HCT116 (cell line): ENCODE data around the gene MLLT3. TPM values are rescaled to one million over a fixed set of nuclear protein-coding genes. Genes with fewer than 3 reads are reported as not detected.

ENCODE experiments used
- ATAC-seq: fragments of 200-7000 bp; cut with Tn5 transposase; 2 replicates; pipeline ENCODE4 v1.9.1; 2020; ENCODE audit warnings: mild to moderate bottlenecking, moderate library complexity
- BruUV-seq: library from RNA; stranded (reverse); fragments of 400-500 nt; replicated peaks from 2 replicates; lab custom pipeline; 2021; lab: Mats Ljungman, UMichigan
- CTCF ChIA-PET: fragments of 300-600 bp; sonication (Branson Sonifier 250); formaldehyde crosslinking; loops from one replicate; lab custom pipeline; 2021; ENCODE audit warnings: antibody characterized with exemption; lab: Charles Lee
- POLR2A ChIA-PET: fragments of 300-600, 350-600 bp; sonication (Branson Sonifier 250); formaldehyde crosslinking; loops from one replicate; lab custom pipeline; 2021; ENCODE audit warnings: antibody characterized with exemption; lab: Charles Lee
- RAD21 ChIA-PET, 2 experiments: fragments of 300-600 bp; sonication (Branson Sonifier 250); formaldehyde crosslinking; loops; one replicate each; lab custom pipeline; 2023; ENCODE audit warnings: low total read pairs in 2 of 2; ENCODE audit not compliant: uncharacterized antibody in 2 of 2, unreplicated experiment in 2 of 2, low non-redundant PET in 1 of 2; lab: Charles Lee
- DNase-seq: peaks from one replicate; pipeline ENCODE4 v3.0.0-alpha.2; 2010; ENCODE audit warnings: low read depth, low spot score
- H2AFZ ChIP-seq: fragments of 200-600 bp; shearing (Covaris generic), sonication (generic); 2 replicates; pipeline ENCODE4 v1.6.1; 2017; ENCODE audit warnings: low read depth, mixed run types, mixed read lengths, antibody characterized with exemption, low read length; ENCODE audit not compliant: poor library complexity, severe bottlenecking
- H3K27ac ChIP-seq: 2 replicates; pipeline ENCODE4 v1.5.1; 2012; ENCODE audit warnings: low read depth, low read length
- H3K27me3 ChIP-seq: fragments of 200-600 bp; sonication (generic); 2 replicates; pipeline ENCODE4 v1.6.1; 2016; ENCODE audit warnings: mixed run types, low read length, mixed read lengths; ENCODE audit not compliant: insufficient read depth
- H3K36me3 ChIP-seq, 2 experiments: fragments of 200-500 bp in 1 of 2; fragments of 200-600 bp in 1 of 2; sonication (Bioruptor generic) in 1 of 2; sonication (generic) in 1 of 2; 2 replicates each; pipeline versions ENCODE4 v1.5.1 to v1.6.1; 2014 to 2016; ENCODE audit warnings: low read length in 2 of 2, inconsistent platforms in 1 of 2, mixed read lengths in 1 of 2, mixed run types in 1 of 2; ENCODE audit not compliant: insufficient read depth in 2 of 2, control insufficient read depth in 1 of 2
- H3K4me1 ChIP-seq, 2 experiments: fragments of 200-600 bp in 1 of 2; sonication (generic) in 1 of 2; 2 replicates each; pipeline versions ENCODE4 v1.5.1 to v1.6.1; 2012 to 2017; ENCODE audit warnings: low read length in 2 of 2, inconsistent platforms in 1 of 2, mild to moderate bottlenecking in 1 of 2, mixed read lengths in 1 of 2, mixed run types in 1 of 2, moderate library complexity in 1 of 2; ENCODE audit not compliant: insufficient read depth in 2 of 2, control insufficient read depth in 1 of 2
- H3K4me2 ChIP-seq: fragments of 200-600 bp; sonication (generic); 2 replicates; pipeline ENCODE4 v1.6.1; 2017; ENCODE audit warnings: mixed run types, low read length, mixed read lengths
- H3K4me3 ChIP-seq, 2 experiments: fragments of 200-600 bp in 1 of 2; sonication (generic) in 1 of 2; replicated peaks in 1 of 2; 2 replicates each; pipeline ENCODE4 v1.5.1; 2011 to 2016; ENCODE audit warnings: low read length in 2 of 2, control low read depth in 1 of 2, low read depth in 1 of 2, mild to moderate bottlenecking in 1 of 2, mixed read lengths in 1 of 2, mixed run types in 1 of 2
- H3K79me2 ChIP-seq: fragments of 200-600 bp; sonication (generic); 2 replicates; pipeline ENCODE4 v1.6.1; 2017; ENCODE audit warnings: mild to moderate bottlenecking, mixed run types, low read length, moderate library complexity, mixed read lengths; ENCODE audit not compliant: insufficient read depth
- H3K9ac ChIP-seq: fragments of 200-600 bp; sonication (generic); 2 replicates; pipeline ENCODE4 v1.6.1; 2016; ENCODE audit warnings: low read length, mixed read lengths
- H3K9me2 ChIP-seq: fragments of 200-600 bp; sonication (generic), shearing (Covaris generic); 2 replicates; pipeline ENCODE4 v1.6.1; 2017; ENCODE audit warnings: mixed run types, mild to moderate bottlenecking, moderate library complexity; ENCODE audit not compliant: insufficient read depth
- H3K9me3 ChIP-seq, 2 experiments: fragments of 200-500 bp in 1 of 2; fragments of 200-600 bp in 1 of 2; sonication (Bioruptor generic) in 1 of 2; sonication (generic) in 1 of 2; 2 replicates each; pipeline ENCODE4 v1.6.1; 2014 to 2017; ENCODE audit warnings: low read length in 2 of 2, mixed read lengths in 2 of 2, inconsistent platforms in 1 of 2, low read depth in 1 of 2, mild to moderate bottlenecking in 1 of 2, mixed run types in 1 of 2, moderate library complexity in 1 of 2; ENCODE audit not compliant: control insufficient read depth in 1 of 2, insufficient read depth in 1 of 2
- H4K20me1 ChIP-seq: fragments of 200-600 bp; sonication (generic), shearing (Covaris generic); 2 replicates; pipeline ENCODE4 v1.6.1; 2017; ENCODE audit warnings: mixed run types, mild to moderate bottlenecking, moderate library complexity; ENCODE audit not compliant: insufficient read depth
- CTCF ChIP-seq, 3 experiments: fragments of 200-600 bp in 1 of 3; sonication (generic) in 1 of 3; IDR thresholded peaks in 2 of 3; conservative IDR thresholded peaks in 1 of 3; 2 replicates each; pipeline ENCODE4 v1.5.1; 2012 to 2017; ENCODE audit warnings: low read depth in 2 of 3, low read length in 2 of 3, antibody characterized with exemption in 1 of 3, borderline replicate concordance in 1 of 3, control low read depth in 1 of 3, mild to moderate bottlenecking in 1 of 3, mixed read lengths in 1 of 3, mixed run types in 1 of 3, moderate library complexity in 1 of 3; ENCODE audit not compliant: insufficient read depth in 1 of 3
- EZH2 ChIP-seq: fragments of 200-600 bp; sonication (generic); IDR thresholded peaks from 2 replicates; pipeline ENCODE4 v1.6.1; 2017; ENCODE audit warnings: antibody characterized with exemption, mixed run types
- JUND ChIP-seq: IDR thresholded peaks from 2 replicates; pipeline ENCODE4 v1.6.1; 2012
- POLR2A ChIP-seq: IDR thresholded peaks from 2 replicates; pipeline ENCODE4 v1.7.0; 2011; ENCODE audit warnings: borderline replicate concordance; ENCODE audit not compliant: insufficient read depth, insufficient read length; ENCODE audit errors: extremely low read depth
- REST ChIP-seq: IDR thresholded peaks from 2 replicates; pipeline ENCODE4 v1.6.1; 2012; ENCODE audit warnings: low read depth
- SRF ChIP-seq: IDR thresholded peaks from 2 replicates; pipeline ENCODE4 v1.6.1; 2012; ENCODE audit warnings: low read depth
- TCF7L2 ChIP-seq: IDR thresholded peaks from 2 replicates; pipeline ENCODE4 v1.7.0; 2011; ENCODE audit warnings: borderline replicate concordance, inconsistent platforms; ENCODE audit not compliant: insufficient read depth, insufficient read length; ENCODE audit errors: extremely low read depth
- ZBTB33 ChIP-seq: IDR thresholded peaks from 2 replicates; pipeline ENCODE4 v1.6.1; 2011; ENCODE audit warnings: mild to moderate bottlenecking, low read length, moderate library complexity; ENCODE audit not compliant: insufficient replicate concordance; ENCODE audit errors: extremely low read depth
- intact Hi-C: fragments of 100-400 bp; cut with micrococcal nuclease; formaldehyde crosslinking; loops from 2 replicates; pipeline ENCODE4 v1.10.0; 2022
- total RNA-seq: library from RNA; stranded (reverse); gene quantifications from one replicate; pipeline ENCODE4 v1.2.1, GENCODE V29; 2021; ENCODE audit not compliant: unreplicated experiment

The MLLT3 gene
- total RNA-seq, 1 experiment from 2014 or later: 4.3 TPM

GRCh38 chr9:20322212-20322611 lies 300.1 kb downstream of the MLLT3 start (continued):
- TF ChIP-seq ZBTB33 (no peak), POLR2A (no peak), EZH2 (no peak), JUND (no peak)

GRCh38 chr9:20321423-20322082 lies 300.7 kb downstream of the MLLT3 start:
- Histone ChIP-seq H3K9me3 (no peaks in the 10 kb centered on the region), H3K27ac (no peak overlapping the region), H3K36me3 (no peaks in the 10 kb centered on the region), H3K4me3 (no peak overlapping the region)
- ATAC-seq: no peak
- RAD21 ChIA-PET: interaction anchor here in 1 of 2 experiments (0.6 kb wide), 1 partner anchor 178 kb away, joined by 3 read pairs; no protein-coding TSS in a partner anchor
- TF ChIP-seq REST: no peak
- TF ChIP-seq SRF: no peak
- no peak for TF ChIP-seq POLR2A
- no peak for TF ChIP-seq TCF7L2
- TF ChIP-seq CTCF (IDR thresholded peaks at IDR 0.05 in 2 of 3, conservative IDR thresholded peaks at IDR 0.05 in 1 of 3; ENCODE audit: borderline replicate concordance in 1 of 3, insufficient read depth in 1 of 3, low read depth in 2 of 3, low read length in 2 of 3): no peak
- TF ChIP-seq, all 23 proteins: peak for 0
- no TSS peak for BruUV-seq
- Histone ChIP-seq H2AFZ (no peak overlapping the region), H3K9ac (no peak overlapping the region), H3K4me1 (no peaks in the 10 kb centered on the region), H3K9me2 (no peaks in the 10 kb centered on the region), H4K20me1 (no peaks in the 10 kb centered on the region), H3K4me2 (no peak overlapping the region), H3K27me3 (peaks cover 15% of the 10 kb centered on the region), H3K79me2 (no peaks in the 10 kb centered on the region)
- intact Hi-C loops: no loop called here
- DNase-seq: no peak
- ChIA-PET POLR2A (no interaction called here), CTCF (no interaction called here)
